ENCODE measurements around the gene NXN. TPM values are rescaled to one million over a fixed set of nuclear protein-coding genes. Genes with fewer than 3 reads are reported as not detected.

The NXN gene
- total RNA-seq, 1 donor from 2014 or later = 67.3 TPM

DNA sequence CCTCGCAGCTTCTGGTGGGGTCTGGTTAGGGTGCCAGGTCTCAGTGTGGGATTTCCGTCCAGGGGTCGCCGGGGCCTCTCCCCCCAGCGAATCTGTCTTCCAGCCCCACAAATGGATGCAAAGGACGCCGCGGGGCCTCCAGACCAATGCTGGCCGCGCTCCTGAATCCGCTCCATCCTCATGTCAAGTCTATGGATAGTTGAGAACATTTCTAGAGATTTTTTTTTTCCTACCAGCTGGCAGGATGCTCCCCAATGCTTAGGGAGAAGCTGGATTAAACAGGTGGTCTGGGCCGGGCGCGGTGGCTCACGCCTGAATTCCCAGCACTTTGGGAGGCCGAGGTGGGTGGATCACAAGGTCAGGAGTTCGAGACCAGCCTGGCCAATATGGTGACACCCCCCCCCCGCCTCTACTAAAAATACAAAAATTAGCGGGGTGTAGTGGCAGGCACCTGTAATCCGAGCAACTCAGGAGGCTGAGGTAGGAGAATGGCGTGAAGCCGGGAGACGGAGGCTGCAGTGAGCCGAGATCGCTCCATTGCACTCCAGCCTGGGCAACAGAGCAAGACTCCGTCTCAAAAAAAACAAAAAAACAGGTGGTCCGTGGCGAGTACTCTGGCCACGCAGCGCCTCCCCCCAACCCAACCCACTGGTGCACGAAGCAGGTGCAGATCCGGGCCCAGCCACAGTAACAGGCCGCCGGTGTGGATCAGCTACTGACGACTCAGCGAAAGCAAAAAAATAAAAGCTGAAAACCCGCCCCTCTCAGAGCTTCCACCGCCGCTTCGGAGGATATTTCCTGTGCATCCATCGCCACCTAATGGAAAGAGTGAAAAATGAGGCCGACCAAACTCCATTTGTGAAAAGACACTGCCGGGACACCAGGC lies 1.1 kb upstream of the NXN start:
- H3K36me3 ChIP-seq = no peaks in the 10 kb centered on the region
- peaks cover 10 to 11% of the 10 kb centered on the region in 2 donors for H3K4me1 ChIP-seq
- peak in 1 of 2 donors; percentile 91 for DNase-seq (ENCODE audit: low spot score in 2 of 2)
- TF ChIP-seq, protein P1, sequence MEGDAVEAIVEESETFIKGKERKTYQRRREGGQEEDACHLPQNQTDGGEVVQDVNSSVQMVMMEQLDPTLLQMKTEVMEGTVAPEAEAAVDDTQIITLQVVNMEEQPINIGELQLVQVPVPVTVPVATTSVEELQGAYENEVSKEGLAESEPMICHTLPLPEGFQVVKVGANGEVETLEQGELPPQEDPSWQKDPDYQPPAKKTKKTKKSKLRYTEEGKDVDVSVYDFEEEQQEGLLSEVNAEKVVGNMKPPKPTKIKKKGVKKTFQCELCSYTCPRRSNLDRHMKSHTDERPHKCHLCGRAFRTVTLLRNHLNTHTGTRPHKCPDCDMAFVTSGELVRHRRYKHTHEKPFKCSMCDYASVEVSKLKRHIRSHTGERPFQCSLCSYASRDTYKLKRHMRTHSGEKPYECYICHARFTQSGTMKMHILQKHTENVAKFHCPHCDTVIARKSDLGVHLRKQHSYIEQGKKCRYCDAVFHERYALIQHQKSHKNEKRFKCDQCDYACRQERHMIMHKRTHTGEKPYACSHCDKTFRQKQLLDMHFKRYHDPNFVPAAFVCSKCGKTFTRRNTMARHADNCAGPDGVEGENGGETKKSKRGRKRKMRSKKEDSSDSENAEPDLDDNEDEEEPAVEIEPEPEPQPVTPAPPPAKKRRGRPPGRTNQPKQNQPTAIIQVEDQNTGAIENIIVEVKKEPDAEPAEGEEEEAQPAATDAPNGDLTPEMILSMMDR (IDR thresholded peaks at IDR 0.05) = peak; percentile 74 to 79 (median 75)
- no peaks in the 10 kb centered on the region for H3K9me3 ChIP-seq
- peaks cover 5% of the 10 kb centered on the region for H3K27me3 ChIP-seq
- peak overlapping the region; percentile 58 to 82 for H3K4me3 ChIP-seq
- intact Hi-C loops (cut with DNase I) = loop anchor here (1.0 to 2.0 kb wide), 3 partner anchors 76 to 570 kb away; a partner anchor contains a TSS
- peak overlapping the region; percentile 70 to 77 for H3K27ac ChIP-seq

DNA sequence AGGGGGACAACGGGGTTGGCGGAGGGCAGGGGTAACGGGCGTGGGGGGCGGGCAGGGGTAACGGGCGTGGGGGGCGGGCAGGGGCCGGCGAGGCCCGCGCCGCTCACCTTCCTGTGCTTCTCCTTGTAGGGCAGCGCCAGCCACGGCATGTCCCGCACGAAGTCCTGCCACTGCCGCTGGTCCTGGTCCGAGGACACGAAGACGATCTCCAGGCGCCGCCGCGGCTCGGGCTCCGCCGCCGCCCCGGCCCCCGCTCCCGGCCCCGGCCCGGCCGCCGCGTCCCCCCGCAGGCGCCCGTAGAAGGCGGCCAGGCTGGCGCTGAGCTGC lies 401 bp downstream of the NXN start:
- Histone ChIP-seq H3K27me3 (peaks cover 5% of the 10 kb centered on the region), H3K27ac (no peak overlapping the region), H3K4me3 (peak overlapping the region; percentile 58 to 82), H3K9me3 (no peaks in the 10 kb centered on the region), H3K4me1 (peaks cover 10 to 11% of the 10 kb centered on the region in 2 donors), H3K36me3 (no peaks in the 10 kb centered on the region)
- intact Hi-C loops (cut with DNase I) = loop anchor here (5.0 kb wide), 1 partner anchor 97 kb away; no protein-coding TSS in a partner anchor
- no peak for DNase-seq (ENCODE audit: low spot score in 2 of 2)
- TF ChIP-seq, protein P1 (IDR thresholded peaks at IDR 0.05) = no peak

DNA sequence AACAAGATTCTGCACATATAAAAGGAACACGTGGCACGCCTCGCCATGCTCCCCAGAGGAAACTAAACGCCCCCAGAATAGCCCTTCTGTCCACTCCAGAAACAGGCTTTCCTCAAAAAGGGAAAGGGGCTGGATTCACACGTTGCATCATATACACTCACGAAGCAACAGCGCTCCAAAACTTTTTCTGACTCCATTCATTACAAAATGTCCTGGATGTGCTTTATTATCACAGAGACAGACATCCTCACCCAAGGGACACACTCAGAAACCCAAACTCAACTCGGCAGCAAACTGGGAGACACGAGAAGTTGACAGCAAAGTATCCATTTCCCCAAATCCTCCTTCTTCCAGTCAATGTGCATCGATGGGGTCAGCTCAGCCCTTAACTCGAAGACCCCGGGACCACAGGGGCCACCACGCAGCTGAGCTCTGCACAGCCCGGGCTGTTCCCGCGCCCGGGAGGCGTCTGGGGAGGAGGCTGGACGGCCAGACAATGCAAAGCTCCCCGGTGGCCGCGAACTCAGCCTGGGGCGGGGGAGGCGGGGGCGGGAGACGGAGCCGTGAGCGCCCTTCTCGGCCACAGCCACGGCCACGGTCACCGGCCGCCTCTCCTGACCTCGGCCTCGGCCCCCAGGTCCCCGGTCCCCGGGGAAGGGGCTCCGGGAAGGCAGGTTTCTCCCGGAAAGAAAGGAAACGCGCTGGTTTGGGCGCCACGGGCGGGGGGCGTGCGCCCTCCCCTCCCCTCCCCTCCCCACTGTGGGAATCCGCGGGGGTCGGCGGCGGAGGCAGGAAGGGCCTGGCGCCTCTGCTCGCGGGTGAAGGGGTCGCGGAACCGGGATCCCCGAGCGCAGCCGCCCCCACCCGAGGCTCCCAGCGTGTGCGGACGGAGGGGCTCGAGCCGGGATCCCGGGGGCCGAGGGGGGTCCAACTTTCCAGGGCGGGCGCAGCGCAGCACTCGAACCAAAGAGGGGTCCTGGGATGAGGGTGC lies 1.2 kb downstream of the NXN start:
- DNase-seq (ENCODE audit: low spot score in 2 of 2) = no peak
- no peaks in the 10 kb centered on the region for H3K36me3 ChIP-seq
- H3K4me3 ChIP-seq = peak overlapping the region; percentile 58 to 82
- TF ChIP-seq, protein P1 (IDR thresholded peaks at IDR 0.05) = no peak
- intact Hi-C loops (cut with DNase I) = loop anchor here (5.0 kb wide), 1 partner anchor 96 kb away; no protein-coding TSS in a partner anchor
- H3K9me3 ChIP-seq = no peaks in the 10 kb centered on the region
- H3K27ac ChIP-seq = peak overlapping the region in 1 of 2 donors; percentile 45
- peaks cover 10 to 11% of the 10 kb centered on the region in 2 donors for H3K4me1 ChIP-seq
- H3K27me3 ChIP-seq = peaks cover 5% of the 10 kb centered on the region

DNA sequence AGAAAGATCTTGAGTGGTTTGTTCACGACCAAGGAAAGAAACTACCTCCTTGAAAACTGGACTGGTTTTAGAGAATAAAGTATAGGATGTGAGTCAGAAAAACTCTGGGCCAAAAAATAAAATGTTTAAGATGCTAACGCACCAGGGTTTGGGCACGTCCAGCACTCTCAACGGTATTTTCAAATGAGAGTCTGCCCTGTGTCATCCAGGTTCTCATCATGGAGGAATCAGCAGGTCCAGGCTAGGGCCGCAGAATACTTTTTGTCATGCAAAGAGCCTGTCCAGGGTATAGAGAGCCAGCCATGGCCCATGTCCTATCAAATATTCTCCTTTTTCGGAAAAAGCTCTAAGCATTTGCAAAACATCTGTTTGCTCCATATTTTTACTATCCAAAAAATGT lies 2.4 kb downstream of the NXN start:
- DNase-seq (ENCODE audit: low spot score in 2 of 2) = no peak
- TF ChIP-seq, protein P1 (IDR thresholded peaks at IDR 0.05) = no peak
- Histone ChIP-seq H3K36me3 (no peaks in the 10 kb centered on the region), H3K27ac (no peak overlapping the region), H3K27me3 (peaks cover 5% of the 10 kb centered on the region), H3K4me3 (peak overlapping the region in 1 of 2 donors; percentile 82), H3K4me1 (peaks cover 10 to 11% of the 10 kb centered on the region in 2 donors), H3K9me3 (no peaks in the 10 kb centered on the region)
- intact Hi-C loops (cut with DNase I) = loop anchor here (5.0 kb wide), 1 partner anchor 95 kb away; no protein-coding TSS in a partner anchor

DNA sequence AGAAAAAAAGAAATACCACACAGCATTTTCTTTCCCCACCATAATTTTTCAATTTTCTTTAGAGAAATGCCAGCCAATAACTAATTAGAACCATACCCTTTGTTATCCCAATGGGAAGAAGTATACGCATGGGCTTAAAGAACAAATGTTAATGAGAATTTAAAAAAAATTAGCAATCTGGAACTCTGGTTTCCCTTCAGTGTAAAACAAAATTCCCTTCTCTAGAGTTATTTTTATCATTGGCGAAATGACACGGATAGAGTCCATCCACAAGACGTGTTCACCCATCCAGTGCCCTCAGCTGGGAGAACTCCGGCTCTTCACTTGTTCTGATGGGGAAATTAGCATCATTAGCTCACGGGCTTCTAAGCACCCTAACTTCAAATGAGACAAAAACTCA lies 3.3 kb downstream of the NXN start:
- TF ChIP-seq, protein P1 (IDR thresholded peaks at IDR 0.05) = no peak
- Histone ChIP-seq H3K9me3 (no peaks in the 10 kb centered on the region), H3K27me3 (peaks cover 5% of the 10 kb centered on the region), H3K27ac (no peak overlapping the region), H3K4me3 (no peak overlapping the region), H3K4me1 (peaks cover 10 to 11% of the 10 kb centered on the region in 2 donors), H3K36me3 (no peaks in the 10 kb centered on the region)
- intact Hi-C loops (cut with DNase I) = loop anchor here (5.0 kb wide), 1 partner anchor 94 kb away; no protein-coding TSS in a partner anchor
- DNase-seq (ENCODE audit: low spot score in 2 of 2) = no peak

Measured in ascending aorta (tissue), 2 donors.